ENCODE measurements around the gene CNTLN. TPM values are rescaled to one million over a fixed set of nuclear protein-coding genes. Genes with fewer than 3 reads are reported as not detected.

Gene CNTLN
- total RNA-seq, 1 donor from 2014 or later, result 10.1 TPM

GRCh38 chr9:17425384-17425783 lies 290.5 kb downstream of the CNTLN start:
- no peak overlapping the region for H3K9ac ChIP-seq
- no peaks in the 10 kb centered on the region for H3K27me3 Mint-ChIP-seq (ENCODE audit: insufficient read depth, low read depth)
- H2AFZ ChIP-seq (replicated peaks), result no peak overlapping the region
- no peak overlapping the region for H3K27ac ChIP-seq
- DNase-seq (ENCODE audit: low spot score), result no peak
- H3K4me2 ChIP-seq, result no peak overlapping the region
- H3K4me3 Mint-ChIP-seq, result no peak overlapping the region
- H3K36me3 ChIP-seq, result no peaks in the 10 kb centered on the region
- H3K4me3 ChIP-seq, result no peak overlapping the region
- H3K27me3 ChIP-seq, result no peaks in the 10 kb centered on the region
- no peak overlapping the region for H3K27ac Mint-ChIP-seq
- no peaks in the 10 kb centered on the region for H3K4me1 ChIP-seq
- no peak for TF ChIP-seq CTCF (IDR thresholded peaks at IDR 0.05)
- TF ChIP-seq EZH2phosphoT487 (IDR thresholded peaks at IDR 0.05), result no peak
- no peak for TF ChIP-seq EZH2 (IDR thresholded peaks at IDR 0.05)
- H3K4me1 Mint-ChIP-seq, result no peaks in the 10 kb centered on the region
- no peaks in the 10 kb centered on the region for H3K9me3 Mint-ChIP-seq
- H4K20me1 ChIP-seq (ENCODE audit: low read depth), result no peaks in the 10 kb centered on the region
- H3K9me3 ChIP-seq (ENCODE audit: low read depth), result no peaks in the 10 kb centered on the region
- peaks cover under 1% of the 10 kb centered on the region for H3K36me3 Mint-ChIP-seq
- H3K79me2 ChIP-seq (ENCODE audit: low read depth), result no peaks in the 10 kb centered on the region
- no peaks in the 10 kb centered on the region for H3F3A ChIP-seq (ENCODE audit: low read depth)

GRCh38 chr9:17433526-17433925 lies 298.7 kb downstream of the CNTLN start:
- no peak overlapping the region for H3K27ac Mint-ChIP-seq
- H3K9me3 Mint-ChIP-seq, result peaks cover 8% of the 10 kb centered on the region
- H3K27me3 Mint-ChIP-seq (ENCODE audit: insufficient read depth, low read depth), result no peaks in the 10 kb centered on the region
- peaks cover 7% of the 10 kb centered on the region for H3K36me3 Mint-ChIP-seq
- Histone ChIP-seq H3F3A (ENCODE audit: low read depth) (no peaks in the 10 kb centered on the region), H3K79me2 (ENCODE audit: low read depth) (no peaks in the 10 kb centered on the region), H3K27me3 (no peaks in the 10 kb centered on the region), H3K36me3 (no peaks in the 10 kb centered on the region), H3K27ac (no peak overlapping the region), H3K9me3 (ENCODE audit: low read depth) (no peaks in the 10 kb centered on the region), H3K4me1 (no peaks in the 10 kb centered on the region), H4K20me1 (ENCODE audit: low read depth) (no peaks in the 10 kb centered on the region), H3K9ac (no peak overlapping the region), H3K4me3 (no peak overlapping the region), H3K4me2 (no peak overlapping the region), H2AFZ (replicated peaks) (no peak overlapping the region)
- H3K4me1 Mint-ChIP-seq, result no peaks in the 10 kb centered on the region
- TF ChIP-seq CTCF (IDR thresholded peaks at IDR 0.05) (no peak), EZH2phosphoT487 (IDR thresholded peaks at IDR 0.05) (no peak), EZH2 (IDR thresholded peaks at IDR 0.05) (no peak)
- H3K4me3 Mint-ChIP-seq, result no peak overlapping the region
- no peak for DNase-seq (ENCODE audit: low spot score)

GRCh38 chr9:17436854-17437253 lies 302.0 kb downstream of the CNTLN start:
- Histone ChIP-seq H3K4me3 (no peak overlapping the region), H4K20me1 (ENCODE audit: low read depth) (no peaks in the 10 kb centered on the region), H3K27ac (no peak overlapping the region), H3K4me2 (no peak overlapping the region), H3K9me3 (ENCODE audit: low read depth) (no peaks in the 10 kb centered on the region), H2AFZ (replicated peaks) (no peak overlapping the region), H3K9ac (no peak overlapping the region), H3K79me2 (ENCODE audit: low read depth) (no peaks in the 10 kb centered on the region), H3K36me3 (no peaks in the 10 kb centered on the region), H3K27me3 (no peaks in the 10 kb centered on the region), H3K4me1 (no peaks in the 10 kb centered on the region), H3F3A (ENCODE audit: low read depth) (no peaks in the 10 kb centered on the region)
- Mint-ChIP-seq H3K36me3 (peaks cover 5% of the 10 kb centered on the region), H3K9me3 (peaks cover 9% of the 10 kb centered on the region), H3K27ac (no peak overlapping the region), H3K27me3 (ENCODE audit: insufficient read depth, low read depth) (no peaks in the 10 kb centered on the region), H3K4me1 (no peaks in the 10 kb centered on the region), H3K4me3 (no peak overlapping the region)
- no peak for TF ChIP-seq CTCF (IDR thresholded peaks at IDR 0.05)
- no peak for TF ChIP-seq EZH2 (IDR thresholded peaks at IDR 0.05)
- no peak for TF ChIP-seq EZH2phosphoT487 (IDR thresholded peaks at IDR 0.05)
- no peak for DNase-seq (ENCODE audit: low spot score)
